ENCODE results near the gene KNCN.

KNCN gene

GRCh38 chr1:46529031-46529630 lies 22.3 kb downstream of the KNCN start:
- H3K18ac ChIP-seq (ENCODE audit: low read length): no peak overlapping the region
- peak overlapping the region; percentile 26 for H2BK5ac ChIP-seq (ENCODE audit: low read length)
- H3K4me1 ChIP-seq (ENCODE audit: control insufficient read depth in 2 of 2, insufficient read depth in 1 of 2, low read depth in 1 of 2, low read length in 2 of 2): peaks cover 0 to 23% of the 10 kb centered on the region in 2 donors
- peak overlapping the region; percentile 21 for H2AK5ac ChIP-seq (ENCODE audit: low read depth, low read length)
- H3K79me1 ChIP-seq (ENCODE audit: low read depth, low read length): no peaks in the 10 kb centered on the region
- no peak overlapping the region for H4K91ac ChIP-seq (ENCODE audit: low read depth, low read length, poor library complexity)
- H2AFZ ChIP-seq (ENCODE audit: low read length): no peak overlapping the region
- DNase-seq (ENCODE audit: low spot score): no peak
- no CpG with 5 or more reads among the region's 4 CpGs for WGBS, 2 donors (ENCODE audit: extremely low coverage in 2 of 2, insufficient read length in 2 of 2, insufficient replicate concordance in 1 of 2)
- H3K4me2 ChIP-seq (ENCODE audit: insufficient read depth, low read length, poor library complexity, severe bottlenecking): no peak overlapping the region
- no peaks in the 10 kb centered on the region for H3K9me3 ChIP-seq (replicated peaks in 1 of 2; ENCODE audit: control insufficient read depth in 2 of 2, insufficient read depth in 1 of 2, low read depth in 1 of 2, low read length in 2 of 2)
- no peak overlapping the region for H3K9ac ChIP-seq (ENCODE audit: low read depth, low read length, poor library complexity)
- no peak overlapping the region for H3K4ac ChIP-seq (ENCODE audit: low read length)
- H2BK120ac ChIP-seq (ENCODE audit: low read depth, low read length): no peak overlapping the region
- no peak overlapping the region for H4K8ac ChIP-seq (ENCODE audit: low read depth, low read length)
- no peak overlapping the region for H2BK12ac ChIP-seq (ENCODE audit: low read length)
- no peak overlapping the region for H3K27ac ChIP-seq (replicated peaks; ENCODE audit: low read length)
- no peak overlapping the region for H3K14ac ChIP-seq (ENCODE audit: low read length)
- no peak overlapping the region for H3K4me3 ChIP-seq (ENCODE audit: low read length in 2 of 2)
- H3K23ac ChIP-seq (ENCODE audit: low read depth, low read length, poor library complexity): no peak overlapping the region
- H2BK15ac ChIP-seq (ENCODE audit: low read length): no peak overlapping the region
- H3K36me3 ChIP-seq (replicated peaks in 1 of 2; ENCODE audit: control insufficient read depth in 2 of 2, insufficient read depth in 2 of 2, low read length in 2 of 2): no peaks in the 10 kb centered on the region
- peaks cover 8 to 97% (median 83%) of the 10 kb centered on the region in 3 experiments for H3K27me3 ChIP-seq (ENCODE audit: control insufficient read depth in 3 of 3, insufficient read depth in 3 of 3, low read depth in 1 of 3, low read length in 3 of 3)

GRCh38 chr1:46528297-46528955 lies 23.0 kb downstream of the KNCN start:
- H3K9ac ChIP-seq (ENCODE audit: low read depth, low read length, poor library complexity): no peak overlapping the region
- H3K23ac ChIP-seq (ENCODE audit: low read depth, low read length, poor library complexity): no peak overlapping the region
- H2BK15ac ChIP-seq (ENCODE audit: low read length): no peak overlapping the region
- no peaks in the 10 kb centered on the region for H3K79me1 ChIP-seq (ENCODE audit: low read depth, low read length)
- peaks cover 0 to 22% of the 10 kb centered on the region in 2 donors for H3K4me1 ChIP-seq (ENCODE audit: control insufficient read depth in 2 of 2, insufficient read depth in 1 of 2, low read depth in 1 of 2, low read length in 2 of 2)
- H2AFZ ChIP-seq (ENCODE audit: low read length): no peak overlapping the region
- H4K8ac ChIP-seq (ENCODE audit: low read depth, low read length): no peak overlapping the region
- no peaks in the 10 kb centered on the region for H3K9me3 ChIP-seq (replicated peaks in 1 of 2; ENCODE audit: control insufficient read depth in 2 of 2, insufficient read depth in 1 of 2, low read depth in 1 of 2, low read length in 2 of 2)
- no peak overlapping the region for H3K27ac ChIP-seq (replicated peaks; ENCODE audit: low read length)
- H2BK120ac ChIP-seq (ENCODE audit: low read depth, low read length): no peak overlapping the region
- no peak overlapping the region for H3K4ac ChIP-seq (ENCODE audit: low read length)
- no peak overlapping the region for H3K14ac ChIP-seq (ENCODE audit: low read length)
- no CpG with 5 or more reads among the region's 11 CpGs for WGBS, 2 donors (ENCODE audit: extremely low coverage in 2 of 2, insufficient read length in 2 of 2, insufficient replicate concordance in 1 of 2)
- H3K4me2 ChIP-seq (ENCODE audit: insufficient read depth, low read length, poor library complexity, severe bottlenecking): no peak overlapping the region
- H2BK5ac ChIP-seq (ENCODE audit: low read length): peak overlapping the region; percentile 26
- H3K18ac ChIP-seq (ENCODE audit: low read length): no peak overlapping the region
- DNase-seq (ENCODE audit: low spot score): no peak
- H3K27me3 ChIP-seq (ENCODE audit: control insufficient read depth in 3 of 3, insufficient read depth in 3 of 3, low read depth in 1 of 3, low read length in 3 of 3): peaks cover 7 to 97% (median 81%) of the 10 kb centered on the region in 3 experiments
- H2BK12ac ChIP-seq (ENCODE audit: low read length): no peak overlapping the region
- H4K91ac ChIP-seq (ENCODE audit: low read depth, low read length, poor library complexity): no peak overlapping the region
- no peak overlapping the region for H2AK5ac ChIP-seq (ENCODE audit: low read depth, low read length)
- no peaks in the 10 kb centered on the region for H3K36me3 ChIP-seq (replicated peaks in 1 of 2; ENCODE audit: control insufficient read depth in 2 of 2, insufficient read depth in 2 of 2, low read length in 2 of 2)
- no peak overlapping the region for H3K4me3 ChIP-seq (ENCODE audit: low read length in 2 of 2)

GRCh38 chr1:46527474-46528296 lies 23.8 kb downstream of the KNCN start:
- peak; percentile 76 for DNase-seq (ENCODE audit: low spot score)
- WGBS, 2 donors (ENCODE audit: extremely low coverage in 2 of 2, insufficient read length in 2 of 2, insufficient replicate concordance in 1 of 2): no CpG with 5 or more reads among the region's 3 CpGs
- no peak overlapping the region for H3K4ac ChIP-seq (ENCODE audit: low read length)

More at GRCh38 chr1:46527474-46528296, 23.8 kb downstream of the KNCN start:
- H2AK5ac ChIP-seq (ENCODE audit: low read depth, low read length): no peak overlapping the region
- H3K79me1 ChIP-seq (ENCODE audit: low read depth, low read length): no peaks in the 10 kb centered on the region
- H2BK120ac ChIP-seq (ENCODE audit: low read depth, low read length): no peak overlapping the region
- no peak overlapping the region for H3K4me3 ChIP-seq (ENCODE audit: low read length in 2 of 2)
- H3K14ac ChIP-seq (ENCODE audit: low read length): no peak overlapping the region
- no peak overlapping the region for H4K91ac ChIP-seq (ENCODE audit: low read depth, low read length, poor library complexity)
- H2BK15ac ChIP-seq (ENCODE audit: low read length): no peak overlapping the region
- H4K8ac ChIP-seq (ENCODE audit: low read depth, low read length): no peak overlapping the region
- H2BK12ac ChIP-seq (ENCODE audit: low read length): no peak overlapping the region
- H2BK5ac ChIP-seq (ENCODE audit: low read length): no peak overlapping the region
- no peak overlapping the region for H3K9ac ChIP-seq (ENCODE audit: low read depth, low read length, poor library complexity)
- H2AFZ ChIP-seq (ENCODE audit: low read length): no peak overlapping the region
- H3K9me3 ChIP-seq (replicated peaks in 1 of 2; ENCODE audit: control insufficient read depth in 2 of 2, insufficient read depth in 1 of 2, low read depth in 1 of 2, low read length in 2 of 2): no peaks in the 10 kb centered on the region
- H3K18ac ChIP-seq (ENCODE audit: low read length): no peak overlapping the region
- H3K4me1 ChIP-seq (ENCODE audit: control insufficient read depth in 2 of 2, insufficient read depth in 1 of 2, low read depth in 1 of 2, low read length in 2 of 2): peaks cover 0 to 23% of the 10 kb centered on the region in 2 donors
- H3K27me3 ChIP-seq (ENCODE audit: control insufficient read depth in 3 of 3, insufficient read depth in 3 of 3, low read depth in 1 of 3, low read length in 3 of 3): peaks cover 4 to 100% (median 80%) of the 10 kb centered on the region in 3 experiments
- no peak overlapping the region for H3K4me2 ChIP-seq (ENCODE audit: insufficient read depth, low read length, poor library complexity, severe bottlenecking)
- H3K27ac ChIP-seq (replicated peaks; ENCODE audit: low read length): no peak overlapping the region
- H3K36me3 ChIP-seq (replicated peaks in 1 of 2; ENCODE audit: control insufficient read depth in 2 of 2, insufficient read depth in 2 of 2, low read length in 2 of 2): no peaks in the 10 kb centered on the region
- no peak overlapping the region for H3K23ac ChIP-seq (ENCODE audit: low read depth, low read length, poor library complexity)
